GM18873 (cell line): Measurements from ENCODE around the gene LRP1B.

Experiments used
- ATAC-seq: cut with Tn5 transposase; IDR thresholded peaks from one replicate; pipeline ENCODE4 v1.9.1; 2021; ENCODE audit warnings: mild to moderate bottlenecking, moderate library complexity, moderate number of reproducible peaks; ENCODE audit not compliant: unreplicated experiment, low FRiP score

LRP1B gene

DNA sequence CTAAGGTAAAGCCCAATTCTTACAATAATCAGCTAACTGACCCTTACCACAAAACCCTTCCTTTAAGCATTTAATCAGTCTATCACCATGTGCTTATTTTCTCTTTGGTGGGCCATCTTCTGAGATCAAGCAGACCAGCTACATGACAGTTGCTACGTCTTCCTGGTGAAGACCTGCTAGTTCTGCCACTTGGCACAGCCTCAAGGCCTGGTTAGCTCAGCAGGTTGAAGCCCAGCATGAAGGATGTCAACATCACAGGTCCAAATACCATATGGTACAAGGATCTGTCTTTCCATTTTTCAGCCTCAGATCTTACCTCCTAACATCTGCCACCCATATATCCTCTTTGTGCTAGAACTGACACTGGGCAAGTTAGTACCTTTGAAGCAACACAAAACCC, 636.9 kb downstream of the LRP1B start:
- ATAC-seq: no peak

DNA sequence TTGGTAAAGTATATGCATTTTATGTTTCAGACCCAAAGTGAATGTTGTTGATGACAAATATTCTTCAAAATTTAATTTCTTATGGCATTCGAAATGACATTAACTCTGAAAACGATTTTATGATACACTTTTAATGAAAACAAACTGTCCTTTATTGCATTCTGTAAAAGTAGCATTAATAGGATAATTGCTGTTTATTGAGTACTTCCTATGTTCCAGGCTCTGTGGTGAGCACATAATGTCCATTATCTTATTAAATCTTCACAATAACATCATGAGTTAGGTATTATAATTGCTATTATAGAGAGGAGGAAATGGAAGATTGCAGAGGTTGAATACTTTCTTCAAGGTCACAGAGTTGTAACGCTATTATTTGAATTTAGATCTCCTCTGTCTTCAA, 638.0 kb downstream of the LRP1B start:
- no peak for ATAC-seq

DNA sequence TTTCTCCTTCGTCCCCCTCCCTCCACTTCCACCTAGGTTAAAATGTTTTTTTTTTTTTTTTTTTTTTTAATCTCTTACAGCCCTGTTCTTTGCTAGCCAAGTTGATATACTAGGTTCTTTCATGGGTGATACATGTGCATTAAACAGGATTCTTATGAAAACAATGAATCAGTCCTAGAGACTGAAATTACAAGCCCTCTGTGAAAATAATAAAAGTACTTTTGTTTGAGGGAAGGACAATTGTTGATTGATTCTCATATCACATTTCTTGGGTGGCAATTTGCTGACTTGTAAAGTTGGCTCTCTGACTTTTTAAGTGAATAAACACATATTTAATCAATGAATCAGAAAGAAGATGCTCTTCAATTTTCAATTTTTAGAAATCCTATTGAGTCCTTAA, 639.9 kb downstream of the LRP1B start:
- ATAC-seq: no peak

DNA sequence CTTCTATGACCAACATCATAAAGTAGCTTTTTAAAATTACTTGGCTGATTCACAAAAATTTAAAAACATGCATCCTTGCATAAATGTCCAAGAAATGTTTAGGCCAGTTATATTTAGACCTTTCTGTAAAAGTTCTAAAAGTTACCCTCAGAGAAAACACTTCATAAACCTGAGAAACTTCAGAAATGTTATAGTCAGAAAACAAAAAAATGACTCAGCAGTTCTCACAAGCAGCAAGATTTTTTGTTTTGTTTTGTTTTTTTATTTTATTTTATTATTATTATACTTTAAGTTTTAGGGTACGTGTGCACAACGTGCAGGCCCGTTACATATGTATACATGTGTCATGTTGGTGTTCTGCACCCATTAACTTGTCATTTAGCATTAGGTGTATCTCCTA, 648.1 kb downstream of the LRP1B start:
- no peak for ATAC-seq

DNA sequence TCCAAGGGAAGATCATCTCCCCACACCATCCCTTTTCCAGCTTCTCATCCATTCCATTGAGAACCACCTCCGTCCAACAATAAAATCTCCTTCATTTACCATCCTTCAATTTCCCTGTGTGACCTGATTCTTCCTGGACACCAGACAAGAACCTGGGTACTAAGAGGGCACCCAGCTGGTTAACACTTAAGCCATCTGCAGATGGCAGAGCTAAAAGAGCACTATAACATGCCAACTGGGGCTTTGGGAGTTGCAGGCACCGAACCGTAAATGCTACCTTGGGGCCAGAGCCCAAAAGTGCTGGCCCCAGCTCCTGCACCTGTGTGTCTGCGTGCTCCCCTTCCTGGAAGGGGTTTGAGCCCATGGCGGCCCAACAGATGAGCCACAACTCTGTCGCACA, 655.0 kb downstream of the LRP1B start:
- no peak for ATAC-seq

DNA sequence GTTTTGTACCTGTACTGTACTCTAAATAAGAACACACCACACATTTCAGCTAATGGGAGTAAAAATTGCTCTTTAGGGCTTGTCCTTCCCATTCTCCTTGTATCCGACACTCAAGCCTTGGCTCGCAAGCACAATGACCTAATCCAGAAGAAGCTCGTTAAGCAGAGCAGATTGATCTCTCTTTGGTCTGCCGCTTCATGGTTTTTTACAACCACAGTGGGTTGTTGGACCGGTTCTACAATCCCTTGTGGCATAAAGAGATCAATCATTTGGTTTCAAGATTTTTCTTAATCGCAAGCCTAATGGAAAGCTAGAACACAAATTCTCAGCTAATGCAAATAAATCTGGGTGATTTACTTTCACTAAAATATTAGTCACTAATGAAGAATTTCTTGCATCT, 662.1 kb downstream of the LRP1B start:
- no peak for ATAC-seq

DNA sequence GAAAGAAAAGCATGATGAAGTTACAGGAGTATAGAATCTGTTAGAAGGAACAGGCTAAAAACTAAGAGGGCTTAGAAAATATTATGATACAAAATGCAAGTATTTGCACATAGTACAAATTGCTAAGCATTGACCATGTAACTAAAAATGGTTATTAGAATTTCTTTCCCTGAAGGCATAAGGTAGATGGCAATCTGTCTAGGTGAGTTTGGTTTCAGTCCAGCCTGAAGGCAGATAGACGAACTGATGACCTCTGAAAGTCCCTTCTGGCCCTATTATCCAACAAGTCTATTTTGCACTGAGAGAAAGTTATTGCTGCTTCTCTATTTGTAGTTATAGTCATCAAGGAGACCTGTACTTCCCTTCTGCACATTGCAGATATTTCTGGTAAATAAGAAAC, 663.5 kb downstream of the LRP1B start:
- ATAC-seq: no peak

DNA sequence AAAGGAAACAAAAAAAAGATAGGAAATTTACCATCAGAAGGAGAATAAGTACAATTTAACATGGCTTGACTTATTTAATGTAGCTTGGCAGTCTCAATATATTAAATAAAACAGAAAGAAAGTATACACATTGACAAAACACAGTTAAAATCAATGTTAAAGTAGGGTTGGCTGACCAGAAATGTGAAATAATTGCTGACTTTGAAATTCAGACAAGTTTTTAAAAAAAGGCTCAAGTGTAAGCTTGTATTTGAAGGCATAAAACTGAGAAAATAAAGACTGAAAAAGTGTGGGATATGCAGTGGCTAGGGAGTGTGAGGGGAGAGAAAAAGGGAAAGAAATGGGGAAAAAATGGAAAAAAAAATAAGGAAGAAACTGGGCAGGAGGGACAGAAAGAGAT, 665.8 kb downstream of the LRP1B start:
- no peak for ATAC-seq

DNA sequence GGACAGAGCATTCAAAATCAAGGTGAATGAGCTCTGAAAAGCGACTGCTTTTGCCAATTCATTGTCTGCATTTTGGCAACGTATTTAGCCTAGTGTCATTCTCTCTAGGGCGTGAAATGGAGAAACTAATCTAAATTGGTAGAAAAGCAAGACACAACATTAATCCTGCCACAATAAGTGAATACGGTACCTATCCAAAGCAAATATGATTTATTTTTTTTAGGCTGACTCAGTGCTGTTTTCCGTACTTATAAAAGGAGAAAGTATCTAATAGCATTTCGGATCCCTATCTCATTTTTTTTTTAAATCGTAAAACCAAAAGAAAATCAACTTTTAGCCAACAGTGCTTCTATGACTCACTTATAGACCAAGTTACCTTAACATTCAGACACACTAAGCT, 672.5 kb downstream of the LRP1B start:
- no peak for ATAC-seq

DNA sequence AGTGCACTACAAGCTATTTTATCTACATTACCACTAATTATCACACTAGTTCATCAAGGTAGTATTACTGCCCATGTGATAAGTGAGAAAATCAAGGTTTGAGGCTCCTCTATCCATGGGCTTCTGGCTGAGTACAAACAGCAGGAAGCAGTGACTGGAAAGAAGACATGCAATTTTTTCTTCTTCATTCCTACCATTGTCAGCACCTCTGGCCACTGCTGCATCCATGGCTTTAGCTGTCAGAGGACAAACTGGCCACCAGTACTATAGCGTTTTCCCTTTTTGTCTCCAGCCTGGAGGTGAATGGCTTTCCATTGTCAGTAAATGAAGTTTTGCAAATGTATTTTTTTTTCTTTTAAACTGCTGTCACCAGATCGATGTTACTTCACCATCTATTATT, 674.9 kb downstream of the LRP1B start:
- no peak for ATAC-seq

DNA sequence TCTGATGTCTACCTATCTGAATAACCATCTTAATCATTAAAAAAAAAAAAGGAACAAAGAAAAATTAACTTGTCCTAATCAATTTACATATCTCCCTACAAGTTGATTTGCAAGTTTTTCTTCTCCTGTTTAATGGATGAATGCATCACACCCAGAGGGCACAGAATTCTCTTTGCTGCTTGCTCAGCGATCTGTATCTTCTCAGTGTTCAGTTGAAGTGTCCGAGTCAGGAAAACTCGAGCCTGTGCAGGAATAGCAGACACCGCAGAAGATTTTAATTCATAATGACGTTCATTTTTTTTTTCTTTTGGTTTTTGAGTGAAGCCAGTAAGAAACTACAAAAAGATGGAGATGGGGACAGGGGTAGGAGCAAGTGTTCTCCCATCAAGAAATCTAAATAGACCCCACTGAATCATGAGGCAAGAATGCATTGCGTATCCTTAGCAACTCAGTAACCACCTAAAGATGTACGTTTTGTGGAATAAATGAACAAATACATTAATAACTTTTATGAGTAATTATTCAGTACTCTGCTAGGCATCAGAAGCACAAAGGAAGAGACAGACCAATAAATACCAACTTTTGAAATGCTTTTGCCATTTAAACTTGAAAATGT, 675.5 kb downstream of the LRP1B start:
- ATAC-seq: no peak

DNA sequence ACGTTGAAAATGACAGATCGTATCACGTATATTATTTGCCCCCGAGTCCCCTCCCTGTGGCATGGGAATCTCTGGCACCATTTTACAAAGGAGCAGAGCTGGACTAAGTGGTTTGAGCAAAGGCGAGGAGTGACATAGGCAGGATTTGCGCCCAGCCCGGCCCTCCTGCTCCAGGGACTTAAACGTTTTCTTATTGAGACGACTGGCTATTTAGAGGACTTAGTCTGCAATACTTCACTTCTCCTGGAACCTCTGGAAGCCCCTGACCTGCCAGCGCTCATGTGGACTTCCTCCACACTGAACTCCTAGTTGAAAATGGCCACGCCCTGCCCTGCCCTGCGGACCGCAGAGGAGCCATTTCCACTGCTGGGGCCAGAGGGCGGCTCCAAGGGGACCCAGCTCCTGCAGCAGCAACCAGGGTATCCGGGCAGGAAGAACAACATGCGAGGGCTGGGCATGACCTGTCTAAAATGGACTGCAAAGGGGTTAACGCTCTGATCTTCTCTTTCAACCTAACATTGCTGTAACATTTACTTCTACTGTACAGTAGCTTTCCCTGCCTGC, 690.7 kb downstream of the LRP1B start:
- ATAC-seq: no peak

DNA sequence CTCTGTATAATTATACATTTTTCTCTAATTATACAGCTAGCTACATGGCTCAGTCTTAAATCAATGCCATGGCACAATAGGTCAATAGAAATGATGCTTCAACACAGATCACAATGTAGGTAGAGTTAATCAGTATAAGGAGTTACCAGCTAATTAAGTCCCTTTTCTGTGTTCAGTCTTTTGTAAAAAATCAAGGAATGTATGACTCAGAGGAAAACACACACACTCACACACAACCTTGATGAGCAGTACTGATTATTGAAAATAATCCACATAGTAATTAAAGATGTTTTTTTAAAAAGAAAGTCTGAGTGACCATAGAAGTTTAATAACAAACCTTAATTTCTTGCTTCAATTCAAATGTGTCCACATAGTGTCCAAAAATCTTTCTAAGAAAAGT, 691.3 kb downstream of the LRP1B start:
- no peak for ATAC-seq

DNA sequence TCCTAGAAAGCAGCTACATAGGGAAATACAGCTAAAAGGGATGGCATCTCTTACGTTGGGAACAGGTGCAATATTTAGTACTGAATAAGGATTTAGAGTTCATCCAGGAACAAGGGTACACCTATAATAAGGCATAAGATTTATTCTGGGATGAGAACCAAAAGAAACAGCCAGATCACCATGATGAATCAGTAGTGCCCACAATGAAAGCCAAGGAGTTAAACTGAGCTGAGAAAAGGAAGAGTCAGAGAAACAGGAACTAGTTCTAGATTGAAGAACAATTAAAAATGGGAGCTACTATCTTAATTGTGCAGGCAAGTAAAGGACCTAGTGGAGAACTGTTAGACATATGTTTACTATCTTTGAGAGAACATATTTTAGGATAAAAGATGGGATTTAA, 692.3 kb downstream of the LRP1B start:
- no peak for ATAC-seq

DNA sequence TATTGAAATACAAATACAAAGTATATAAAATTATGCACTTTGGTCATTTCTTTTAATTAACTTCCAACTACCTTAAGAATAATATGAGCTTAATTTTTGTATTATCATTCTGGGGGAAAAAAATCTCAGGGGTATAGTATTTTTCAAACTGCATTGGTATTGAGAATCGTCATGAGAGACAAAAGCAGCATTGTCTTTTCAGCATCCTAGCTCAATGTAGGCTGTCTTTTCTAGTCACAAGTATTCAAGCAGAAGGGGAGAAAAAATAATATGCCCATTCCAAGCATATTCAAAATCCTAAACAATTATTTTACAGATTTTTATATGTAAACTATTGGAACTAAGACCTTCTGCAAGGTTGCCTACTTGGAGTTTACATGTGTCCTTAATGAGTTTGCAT, 693.3 kb downstream of the LRP1B start:
- no peak for ATAC-seq

DNA sequence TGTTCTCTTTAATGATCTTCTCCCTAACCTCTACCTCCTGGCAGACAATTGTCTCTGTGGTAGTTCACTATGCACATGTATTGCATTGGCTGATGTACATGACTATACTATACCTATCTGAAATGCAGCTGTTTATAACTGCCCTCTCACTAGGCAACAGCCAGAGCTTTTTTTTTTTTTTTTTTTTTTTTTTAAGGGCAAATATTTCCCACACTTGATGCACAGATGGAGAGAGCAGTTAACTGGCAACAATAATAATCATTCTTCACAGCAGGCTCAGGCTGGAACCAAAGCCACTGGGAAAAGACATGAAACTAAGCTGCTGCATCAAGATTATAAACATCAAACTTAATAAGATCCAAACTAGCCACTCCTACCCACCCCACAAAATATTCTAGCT, 707.7 kb downstream of the LRP1B start:
- no peak for ATAC-seq

DNA sequence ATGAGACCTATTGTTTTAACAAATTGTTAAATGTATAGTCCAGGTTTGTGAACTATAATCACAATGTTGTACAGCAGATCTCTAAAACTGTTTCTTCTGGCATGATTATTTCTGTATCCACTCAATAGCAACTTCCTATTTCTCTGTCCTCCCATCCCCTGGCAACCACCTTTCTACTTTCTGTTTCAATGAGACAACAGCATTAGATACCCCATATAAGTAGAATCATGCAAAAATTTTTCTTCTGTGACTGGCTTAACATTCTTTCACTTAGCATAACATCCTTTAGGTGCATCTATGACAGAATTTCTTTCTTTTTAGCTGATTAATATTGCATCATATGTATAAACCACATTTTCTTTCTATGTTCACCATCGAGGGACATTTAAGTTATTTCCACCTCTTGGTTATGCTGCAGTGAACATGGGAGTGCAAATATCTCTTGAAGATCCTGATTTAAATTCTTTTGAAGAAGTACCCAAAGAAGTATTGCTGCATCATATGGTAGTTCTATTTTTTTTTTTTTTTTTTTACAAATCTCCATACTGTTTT, 713.5 kb downstream of the LRP1B start:
- no peak for ATAC-seq

DNA sequence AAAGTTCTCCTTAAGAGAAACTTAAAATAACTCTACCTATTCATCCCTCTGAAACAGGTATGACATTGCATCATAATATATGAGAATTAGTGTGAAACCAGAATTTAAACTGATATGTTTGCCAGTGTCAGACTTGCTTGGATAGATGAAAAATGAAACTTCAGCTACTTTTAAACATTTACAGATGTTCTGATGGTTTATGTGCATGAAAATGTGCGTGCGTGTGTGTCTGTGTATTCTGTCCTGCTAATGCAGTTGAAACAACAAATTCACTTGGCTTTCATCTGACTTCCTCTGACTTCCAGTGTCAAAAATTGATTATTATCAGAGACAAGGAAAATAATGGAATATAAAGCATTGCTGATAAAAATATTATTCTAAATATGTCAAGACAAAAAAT, 719.4 kb downstream of the LRP1B start:
- ATAC-seq: no peak

DNA sequence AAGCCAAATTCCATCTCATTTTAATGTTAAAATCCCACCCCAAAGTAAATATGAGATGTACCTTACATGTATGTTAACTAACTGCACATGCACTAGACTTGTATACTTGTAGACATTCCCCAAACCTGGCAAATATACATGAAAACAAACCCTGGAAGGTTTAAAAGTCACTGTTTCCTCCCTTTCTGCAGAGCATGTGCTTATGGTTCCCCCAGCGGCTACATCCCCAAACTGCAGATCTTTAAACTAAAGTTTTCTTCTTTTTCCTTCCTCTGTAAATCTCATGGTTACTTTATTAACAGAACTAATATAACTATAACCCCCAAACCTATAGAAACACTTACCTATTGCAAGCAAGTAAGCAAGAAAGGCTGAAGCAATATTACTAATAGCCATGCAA, 731.5 kb downstream of the LRP1B start:
- no peak for ATAC-seq

DNA sequence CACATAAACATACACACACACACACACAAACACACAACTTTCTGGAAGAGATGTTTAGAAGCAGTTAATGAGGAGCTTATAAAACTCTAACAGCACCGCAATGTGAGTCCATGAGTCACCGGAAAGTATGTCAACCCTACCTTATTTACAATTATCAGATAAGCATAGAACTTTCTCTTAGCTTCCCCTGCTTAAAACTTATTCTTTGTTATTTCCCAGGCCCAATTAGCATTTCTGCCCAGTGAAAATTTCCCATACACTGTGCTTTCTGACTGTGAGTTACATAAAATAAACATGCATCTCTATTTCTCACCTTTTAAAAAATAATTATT, 737.6 kb downstream of the LRP1B start:
- no peak for ATAC-seq

DNA sequence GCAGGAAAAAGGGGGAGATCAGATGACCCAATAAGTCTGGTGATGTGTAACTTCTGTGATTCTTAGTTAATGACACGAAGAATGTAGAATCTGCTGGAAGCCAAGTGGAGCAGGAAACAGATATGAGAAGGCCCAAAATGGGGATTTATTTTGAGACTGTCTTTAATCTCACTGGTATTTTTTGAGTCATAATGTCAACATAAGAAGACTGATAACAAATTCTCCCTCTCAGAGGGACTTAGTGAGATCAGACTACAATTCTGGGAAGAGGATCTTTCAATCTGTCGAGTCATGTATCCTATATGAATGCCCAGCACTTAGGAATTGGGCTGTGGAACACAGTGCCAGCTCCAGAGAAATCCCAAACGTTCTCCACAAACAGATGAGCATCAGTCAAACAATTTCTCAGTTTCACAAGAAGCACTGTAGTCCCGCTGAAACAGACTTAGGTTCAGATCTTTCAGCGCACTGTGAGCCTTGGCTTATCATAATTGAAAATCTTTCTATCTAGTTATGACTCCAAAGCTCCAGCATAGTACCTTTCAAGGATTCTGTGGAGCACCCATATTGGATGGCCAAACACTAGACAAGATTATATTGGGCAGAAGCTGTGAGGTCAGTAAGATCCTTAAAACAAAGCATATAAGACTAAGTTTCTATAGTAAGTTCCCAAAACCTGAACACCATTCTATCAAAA, 738.2 kb downstream of the LRP1B start:
- no peak for ATAC-seq

DNA sequence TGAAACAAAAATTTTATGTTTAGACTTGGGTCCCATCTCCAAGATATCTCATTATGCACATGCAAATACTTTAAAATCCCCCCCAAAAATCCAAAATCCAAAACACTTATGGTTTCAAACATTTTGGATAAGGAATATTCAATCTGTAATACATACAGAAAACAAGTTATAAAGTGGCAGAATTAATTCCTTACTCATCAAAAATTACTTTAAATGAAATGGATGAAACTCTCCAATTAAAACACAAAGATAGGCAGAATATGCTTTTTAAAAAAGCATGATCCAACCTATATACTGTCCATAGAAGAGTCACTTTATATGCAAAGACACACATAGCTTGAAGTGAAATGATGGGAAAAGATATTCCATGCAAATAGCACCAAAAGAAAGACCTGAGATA, 744.6 kb downstream of the LRP1B start:
- ATAC-seq: no peak
